Measurements from ENCODE around the gene MRPL34. TPM values are rescaled to one million over a fixed set of nuclear protein-coding genes. Genes with fewer than 3 reads are reported as not detected.
A peak's percentile ranks its signal among the peaks of the same experiment; 100 is the strongest.

MRPL34 gene
- total and polyA plus RNA-seq, 4 donors = 23.3 to 301 (median 140) TPM

- Histone ChIP-seq H3K27me3 (ENCODE audit: control insufficient read depth in 4 of 4, insufficient read depth in 4 of 4, low read length in 3 of 4) (no peaks in the 10 kb centered on the region), H3K9ac (ENCODE audit: low read depth in 1 of 2, low read length in 2 of 2) (peak within 1 kb of the TSS; percentile 45 to 66), H3K4me3 (ENCODE audit: low read depth in 1 of 3, low read length in 3 of 3) (peak within 1 kb of the TSS; percentile 57 to 89 (median 80)), H3K36me3 (ENCODE audit: control insufficient read depth in 4 of 4, insufficient read depth in 3 of 4, low read depth in 1 of 4, low read length in 3 of 4) (peaks cover under 1 to 12% (median 6%) of the 10 kb centered on the region in 4 donors), H3K9me3 (ENCODE audit: control insufficient read depth in 4 of 4, low read length in 3 of 4) (no peaks in the 10 kb centered on the region), H3K27ac (ENCODE audit: low read depth in 1 of 2, low read length in 2 of 2) (peak within 1 kb of the TSS; percentile 42 to 52), H3K4me1 (ENCODE audit: control insufficient read depth in 4 of 4, insufficient read depth in 4 of 4, low read length in 3 of 4) (peaks cover 3 to 50% (median 35%) of the 10 kb centered on the region in 4 donors)
- peak; percentile 98 for DNase-seq (ENCODE audit: low spot score)
- TF ChIP-seq NR2F2 (IDR thresholded peaks at IDR 0.05) (peak; percentile 87), EGR1 (IDR thresholded peaks at IDR 0.05; ENCODE audit: low read depth in 2 of 2) (peak; percentile 53 to 76), JUND (IDR thresholded peaks at IDR 0.05) (peak in 1 of 2 donors; percentile 53), CTCF (IDR thresholded peaks at IDR 0.05; ENCODE audit: low read depth, low read length, missing input control) (no peak), RAD21 (IDR thresholded peaks at IDR 0.05) (no peak), HNF4A (conservative IDR thresholded peaks at IDR 0.05) (peak; percentile 15 to 50), SP1 (IDR thresholded peaks at IDR 0.05) (peak; percentile 97), RXRA (IDR thresholded peaks at IDR 0.05) (peak; percentile 25 to 31), TAF1 (conservative IDR thresholded peaks at IDR 0.05) (peak; percentile 41), REST (IDR thresholded peaks at IDR 0.05) (peak; percentile 69), GABPA (IDR thresholded peaks at IDR 0.05 in 1 of 2, conservative IDR thresholded peaks at IDR 0.05 in 1 of 2) (peak; percentile 65 to 88), HNF4G (IDR thresholded peaks at IDR 0.05) (no peak), FOXA1 (IDR thresholded peaks at IDR 0.05) (no peak), YY1 (IDR thresholded peaks at IDR 0.05) (peak; percentile 94), FOXA2 (IDR thresholded peaks at IDR 0.05) (no peak)
- TF ChIP-seq, protein P1, sequence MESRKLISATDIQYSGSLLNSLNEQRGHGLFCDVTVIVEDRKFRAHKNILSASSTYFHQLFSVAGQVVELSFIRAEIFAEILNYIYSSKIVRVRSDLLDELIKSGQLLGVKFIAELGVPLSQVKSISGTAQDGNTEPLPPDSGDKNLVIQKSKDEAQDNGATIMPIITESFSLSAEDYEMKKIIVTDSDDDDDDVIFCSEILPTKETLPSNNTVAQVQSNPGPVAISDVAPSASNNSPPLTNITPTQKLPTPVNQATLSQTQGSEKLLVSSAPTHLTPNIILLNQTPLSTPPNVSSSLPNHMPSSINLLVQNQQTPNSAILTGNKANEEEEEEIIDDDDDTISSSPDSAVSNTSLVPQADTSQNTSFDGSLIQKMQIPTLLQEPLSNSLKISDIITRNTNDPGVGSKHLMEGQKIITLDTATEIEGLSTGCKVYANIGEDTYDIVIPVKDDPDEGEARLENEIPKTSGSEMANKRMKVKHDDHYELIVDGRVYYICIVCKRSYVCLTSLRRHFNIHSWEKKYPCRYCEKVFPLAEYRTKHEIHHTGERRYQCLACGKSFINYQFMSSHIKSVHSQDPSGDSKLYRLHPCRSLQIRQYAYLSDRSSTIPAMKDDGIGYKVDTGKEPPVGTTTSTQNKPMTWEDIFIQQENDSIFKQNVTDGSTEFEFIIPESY (IDR thresholded peaks at IDR 0.05) = no peak
- TF ChIP-seq, protein P2, sequence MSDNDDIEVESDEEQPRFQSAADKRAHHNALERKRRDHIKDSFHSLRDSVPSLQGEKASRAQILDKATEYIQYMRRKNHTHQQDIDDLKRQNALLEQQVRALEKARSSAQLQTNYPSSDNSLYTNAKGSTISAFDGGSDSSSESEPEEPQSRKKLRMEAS (IDR thresholded peaks at IDR 0.05) = peak; percentile 42
- TF ChIP-seq, protein P3, sequence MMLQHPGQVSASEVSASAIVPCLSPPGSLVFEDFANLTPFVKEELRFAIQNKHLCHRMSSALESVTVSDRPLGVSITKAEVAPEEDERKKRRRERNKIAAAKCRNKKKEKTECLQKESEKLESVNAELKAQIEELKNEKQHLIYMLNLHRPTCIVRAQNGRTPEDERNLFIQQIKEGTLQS (IDR thresholded peaks at IDR 0.05) = no peak
- WGBS = under 1% methylated on average over 46 of the region's 46 CpGs
Observed at GRCh38 chr19:17309198-17309964, 3.7 kb downstream of the MRPL34 start, which contains the start of gene DDA1. Gene DDA1 (plus strand): TSS chr19:17309563. CDS start chr19:17309655, 92 bp downstream.
